ENCODE data around the gene ETS1. TPM values are rescaled to one million over a fixed set of nuclear protein-coding genes. Genes with fewer than 3 reads are reported as not detected.

Gene ETS1
- total RNA-seq, 1 experiment from 2014 or later, result 29.9 TPM

- DNase-seq, result no peak
- no peak overlapping the region for H2BK15ac ChIP-seq (ENCODE audit: low read depth, low read length)
- no peak overlapping the region for H3K4me2 ChIP-seq (ENCODE audit: insufficient read depth, insufficient read length, low read length)
- H2BK5ac ChIP-seq (ENCODE audit: insufficient read length, low read length), result no peak overlapping the region
- peak; percentile 22; the same call in 2 of the 3 replicates for TF ChIP-seq CTCF (conservative IDR thresholded peaks at IDR 0.05)
- Mint-ChIP-seq H3K27me3 (ENCODE audit: low read depth) (peaks cover 16% of the 10 kb centered on the region), H3K36me3 (ENCODE audit: insufficient read depth in 1 of 3, low read depth in 3 of 3) (no peaks in the 10 kb centered on the region; a peak in 1 of 7 replicates), H3K27ac (no peak overlapping the region), H3K4me3 (no peak overlapping the region), H3K4me1 (peaks cover 17 to 39% of the 10 kb centered on the region in 2 experiments), H3K9me3 (no peaks in the 10 kb centered on the region)
- H4K8ac ChIP-seq (replicated peaks; ENCODE audit: insufficient read length, low read depth, low read length), result no peak overlapping the region
- H3K9me3 ChIP-seq (ENCODE audit: control insufficient read depth, low read depth, low read length), result no peaks in the 10 kb centered on the region
- H3K18ac ChIP-seq (ENCODE audit: insufficient read length, low read depth, low read length), result no peak overlapping the region
- no peak overlapping the region for H4K91ac ChIP-seq (ENCODE audit: insufficient read length, low read depth, low read length)
- H3K79me2 ChIP-seq (ENCODE audit: insufficient read depth, low read length), result no peaks in the 10 kb centered on the region
- no peaks in the 10 kb centered on the region for H3K79me1 ChIP-seq (ENCODE audit: insufficient read depth, low read depth, low read length, poor library complexity, severe bottlenecking)
- H3K9ac ChIP-seq (ENCODE audit: extremely low read depth, insufficient read length, low read length), result no peak overlapping the region
- no peak overlapping the region for H3T11ph ChIP-seq (ENCODE audit: low read length)
- H2AK5ac ChIP-seq (ENCODE audit: insufficient read length, low read length), result no peak overlapping the region
- no peaks in the 10 kb centered on the region for H4K20me1 ChIP-seq (ENCODE audit: control insufficient read depth, insufficient read depth, insufficient read length)
- no peak overlapping the region for H2BK20ac ChIP-seq (ENCODE audit: low read depth, low read length, poor library complexity, severe bottlenecking)
- peaks cover 2% of the 10 kb centered on the region; the same call in 1 of the 2 replicates for H3K4me1 ChIP-seq (ENCODE audit: insufficient read depth, low read length)
- H3K27ac ChIP-seq (ENCODE audit: insufficient read length, low read depth, low read length), result no peak overlapping the region
- H2BK120ac ChIP-seq (ENCODE audit: low read depth, low read length, poor library complexity, severe bottlenecking), result no peak overlapping the region
- no peak overlapping the region for H4K5ac ChIP-seq (ENCODE audit: insufficient read length, low read depth, low read length)
- WGBS (ENCODE audit: extremely low coverage, insufficient read length, low lambda C conversion rate), result no CpG with 5 or more reads among the region's 7 CpGs
- no peak overlapping the region for H3K23ac ChIP-seq (ENCODE audit: insufficient read length, low read depth, low read length)
- no peak overlapping the region for H2BK12ac ChIP-seq (ENCODE audit: insufficient read length, low read depth, low read length)
- no peak overlapping the region for H3K56ac ChIP-seq (ENCODE audit: insufficient read length, low read depth, low read length)
- H3K4ac ChIP-seq (ENCODE audit: low read depth, low read length), result no peak overlapping the region
- no peak overlapping the region for H3K14ac ChIP-seq (ENCODE audit: insufficient read depth, low read length)
- no peaks in the 10 kb centered on the region for H3K23me2 ChIP-seq (ENCODE audit: insufficient read length, low read depth, low read length, poor library complexity, severe bottlenecking)
- H3K27me3 ChIP-seq (ENCODE audit: insufficient read depth, low read length), result no peaks in the 10 kb centered on the region
- H2AFZ ChIP-seq (ENCODE audit: low read length), result no peak overlapping the region
Observed at GRCh38 chr11:128627666-128628324, 40.4 kb upstream of the ETS1 start.

All from H9 (cell line).